AML-193 (cell line): ENCODE measurements around the gene CRYGN.

Experiments
- DNase-seq, 2 experiments: peaks; one replicate each; lab custom pipeline; 2025; lab: John Stamatoyannopoulos, UW

Gene CRYGN

GRCh38 chr7:151406886-151407583, 32.9 kb downstream of the CRYGN start:
- DNase-seq: no peak

GRCh38 chr7:151406051-151406875, 33.7 kb downstream of the CRYGN start:
- DNase-seq: no peak

- no peak for DNase-seq
Observed at GRCh38 chr7:151405588-151405987, 34.4 kb downstream of the CRYGN start.

- no peak for DNase-seq
Observed at GRCh38 chr7:151405056-151405455, 34.9 kb downstream of the CRYGN start.

- DNase-seq: no peak
Observed at GRCh38 chr7:151404216-151405011, 35.5 kb downstream of the CRYGN start.

DNA sequence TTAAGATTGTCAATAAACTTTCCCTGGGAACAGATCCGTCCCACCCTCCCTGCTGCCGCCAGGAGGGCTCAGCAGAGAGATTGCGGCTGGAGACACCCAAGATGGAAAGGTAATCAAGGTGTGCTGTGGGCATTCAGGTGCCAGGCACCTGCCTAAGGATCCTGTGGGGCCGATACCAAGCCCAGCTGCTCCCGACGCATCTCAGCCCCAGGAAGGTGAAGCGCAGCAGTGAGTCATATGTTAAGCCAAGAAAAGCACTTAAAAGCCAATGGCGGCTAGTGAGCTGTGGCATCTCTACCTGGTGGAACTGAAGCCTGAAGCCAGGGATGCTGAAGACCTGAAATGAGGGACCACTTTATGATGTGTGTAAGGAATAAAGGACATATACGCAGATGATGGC, 36.2 kb downstream of the CRYGN start:
- DNase-seq: no peak

DNA sequence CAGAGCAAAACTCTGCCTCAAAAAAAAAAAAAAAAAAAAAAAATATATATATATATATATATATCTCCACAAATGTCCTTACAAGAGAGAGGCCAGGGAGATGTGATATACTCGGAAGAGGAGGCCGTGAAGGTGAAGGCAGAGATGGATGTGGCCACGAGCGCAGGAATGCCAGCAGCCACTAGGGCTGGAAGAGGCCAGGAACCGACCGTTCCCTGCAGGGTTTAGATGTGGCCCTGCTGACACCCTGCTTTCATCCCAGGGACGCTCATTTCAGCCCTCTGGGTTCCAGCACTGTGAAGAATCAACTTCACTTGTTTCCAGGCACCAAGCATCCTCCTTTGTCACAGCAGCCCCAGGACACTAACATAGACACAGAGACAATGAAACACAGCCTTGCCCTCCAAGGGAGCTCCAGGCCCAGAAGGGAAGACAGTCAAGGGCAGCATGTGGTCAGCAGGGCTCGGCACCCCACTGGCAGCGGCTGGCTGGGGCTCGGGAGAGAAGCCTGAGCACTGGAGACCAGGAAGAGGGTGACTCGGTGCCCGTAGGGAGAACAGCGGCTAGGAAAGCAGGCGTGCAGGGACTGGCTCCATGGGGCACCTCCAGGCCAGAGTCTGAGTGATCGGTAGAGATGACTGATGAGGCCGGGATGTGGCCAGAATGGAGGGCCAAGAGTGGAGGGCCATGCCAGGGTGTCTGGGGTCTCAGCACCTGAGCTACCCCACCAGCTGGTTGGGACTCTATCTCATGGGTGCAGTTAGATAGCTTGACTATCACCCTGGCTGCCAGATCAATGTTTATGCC, 37.7 kb downstream of the CRYGN start:
- DNase-seq: no peak

DNA sequence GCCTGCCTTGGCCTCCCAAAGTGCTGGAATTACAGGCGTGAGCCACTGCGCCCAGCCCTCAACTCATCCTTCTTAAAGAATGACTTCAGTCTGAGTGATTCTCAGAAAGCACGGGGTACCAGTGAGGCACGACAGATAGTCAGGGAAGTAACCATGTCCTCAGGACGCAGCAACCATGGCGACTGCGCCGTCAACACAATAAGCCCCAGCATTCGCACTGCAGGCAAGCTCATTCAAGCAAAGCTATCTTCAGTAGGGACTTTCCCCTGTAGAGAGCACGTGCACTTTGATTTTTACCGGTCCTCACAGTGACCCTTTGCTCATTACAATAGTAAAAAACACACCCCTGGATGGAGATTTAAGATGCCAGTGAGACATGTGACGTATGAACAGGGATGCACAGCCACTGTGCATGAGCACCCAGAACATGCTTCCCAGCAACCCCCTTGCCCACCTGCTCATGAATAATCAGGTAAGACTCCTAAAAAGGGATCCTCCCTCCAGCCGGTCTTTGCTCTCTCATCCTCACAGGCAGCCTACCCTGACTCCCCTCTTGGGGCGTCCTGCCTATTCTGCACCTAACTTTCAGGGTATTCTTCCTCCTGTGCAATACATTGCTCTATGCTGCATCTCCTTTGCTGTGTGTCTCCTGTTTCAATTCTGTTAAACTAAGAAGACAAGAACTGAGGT, 39.2 kb downstream of the CRYGN start:
- DNase-seq: no peak

DNA sequence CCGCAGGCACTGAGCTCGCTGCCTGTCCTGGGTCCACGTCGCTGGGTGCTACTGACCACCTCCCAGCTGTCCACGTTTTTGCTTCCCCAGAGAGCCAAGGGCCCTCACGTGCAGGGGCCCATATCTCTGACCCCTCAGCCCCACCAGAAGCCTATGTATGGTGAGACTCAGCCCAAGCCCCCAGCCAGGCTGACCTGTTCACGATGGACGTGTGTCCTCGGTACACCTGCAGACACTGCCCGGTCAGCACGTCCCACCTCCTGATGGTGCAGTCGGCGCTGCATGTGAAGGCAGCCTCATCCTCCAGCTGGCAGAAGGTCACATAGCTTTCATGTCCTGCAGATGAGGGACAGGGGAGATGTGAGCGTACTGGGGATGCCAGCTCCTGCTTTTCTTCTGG, 40.0 kb downstream of the CRYGN start:
- DNase-seq: no peak

- no peak for DNase-seq
Observed at GRCh38 chr7:151399305-151399601, 40.7 kb downstream of the CRYGN start.

- DNase-seq: no peak
Observed at GRCh38 chr7:151398446-151399304, 41.3 kb downstream of the CRYGN start.

DNA sequence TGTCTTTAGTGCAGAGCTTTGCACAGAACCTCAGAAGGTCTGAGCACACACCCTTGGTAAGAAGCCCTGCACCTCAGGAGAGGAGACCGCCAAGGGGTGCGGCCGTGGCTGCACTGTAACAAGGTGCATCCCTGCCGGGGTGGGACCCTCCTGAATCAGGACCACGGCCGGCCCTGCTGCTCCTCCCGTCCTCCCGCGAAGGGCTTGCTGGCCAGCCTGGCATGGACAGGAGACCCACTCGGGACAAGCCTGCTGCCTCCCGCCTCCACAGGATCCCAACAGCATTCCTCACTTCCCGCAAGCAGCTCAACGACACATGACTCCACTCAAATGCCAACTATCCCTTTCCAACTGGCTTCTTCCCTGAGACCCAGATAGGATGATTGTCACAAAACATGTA, 42.9 kb downstream of the CRYGN start:
- no peak for DNase-seq

DNA sequence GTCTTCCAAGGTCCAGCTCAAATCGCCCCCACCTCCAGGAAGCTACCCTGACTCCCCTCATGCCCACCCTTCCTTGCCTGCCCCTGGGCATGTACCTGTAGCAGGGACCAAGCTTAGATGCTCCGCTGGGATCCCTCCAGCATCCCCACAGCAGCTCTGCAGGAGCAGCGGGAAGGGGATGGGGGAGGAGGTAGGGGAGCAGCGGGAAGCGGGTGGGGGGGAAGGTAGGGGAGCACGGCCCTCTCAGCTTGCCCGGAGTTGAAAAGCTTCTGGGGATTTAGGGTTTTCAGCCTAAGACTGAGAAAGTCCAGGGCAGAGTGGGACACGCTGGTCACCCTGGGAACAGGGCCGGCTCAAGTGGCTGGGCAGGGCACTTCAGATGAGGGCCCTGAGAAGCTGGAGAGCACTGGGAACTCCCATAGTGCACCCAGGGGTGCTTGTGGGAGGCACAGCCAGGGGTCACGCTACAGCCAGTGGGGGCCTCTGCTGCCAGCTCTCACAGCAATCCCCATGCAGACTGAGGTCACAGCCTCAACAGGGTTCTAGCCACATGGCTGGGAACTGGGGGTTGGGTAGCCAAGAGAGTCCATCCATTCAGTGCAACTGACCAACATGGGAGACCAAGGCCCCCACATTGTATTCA, 43.5 kb downstream of the CRYGN start:
- DNase-seq: no peak

- no peak for DNase-seq
Observed at GRCh38 chr7:151395036-151395367, 44.9 kb downstream of the CRYGN start.

GRCh38 chr7:151394076-151395035, 45.6 kb downstream of the CRYGN start:
- no peak for DNase-seq

DNA sequence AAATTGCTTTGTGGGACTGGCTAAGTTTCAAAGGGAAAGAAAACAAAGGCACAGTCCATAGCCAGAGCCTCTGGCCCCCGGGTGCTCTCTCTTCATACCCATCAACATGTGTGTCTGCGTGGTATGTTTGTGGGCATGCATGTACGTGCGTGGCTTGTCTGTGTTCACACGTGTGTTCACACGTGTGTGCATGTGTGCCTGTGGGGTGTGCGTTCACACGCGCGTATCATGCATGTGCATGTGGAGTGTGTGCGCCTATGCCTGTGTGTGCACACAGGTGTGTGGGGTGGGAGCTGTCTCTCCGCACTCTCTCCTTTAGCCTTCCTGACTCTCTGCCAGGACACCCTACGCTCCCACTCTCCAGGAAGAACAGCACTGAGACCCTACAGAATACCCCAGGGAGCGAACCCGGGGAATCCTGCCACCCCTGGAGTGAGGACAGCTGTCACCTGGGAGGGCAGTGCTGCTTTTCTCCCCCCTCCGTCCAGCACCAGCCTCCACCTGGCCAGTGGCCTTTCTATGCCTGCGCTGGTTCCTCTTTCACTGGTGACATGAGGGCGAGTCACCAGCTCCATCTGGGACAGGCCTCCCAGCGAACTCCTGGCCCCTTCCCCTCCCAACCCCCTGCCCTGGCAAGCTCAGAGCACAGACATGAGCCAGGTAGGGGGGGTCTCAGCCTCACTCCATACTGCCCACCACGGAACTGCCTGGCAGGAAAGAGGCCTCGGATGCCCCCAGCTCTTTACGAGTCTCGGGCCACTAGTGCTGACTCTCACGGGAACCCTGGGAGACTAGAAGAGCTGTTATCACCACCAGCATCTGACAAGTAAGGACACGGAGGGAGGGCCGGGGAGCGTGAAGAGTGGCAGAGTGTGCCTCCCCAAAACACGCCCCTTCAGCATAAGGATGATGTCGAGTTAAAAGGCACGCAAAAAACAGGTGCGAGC, 46.6 kb downstream of the CRYGN start:
- no peak for DNase-seq

- no peak for DNase-seq
Observed at GRCh38 chr7:151392426-151392825, 47.5 kb downstream of the CRYGN start.

DNA sequence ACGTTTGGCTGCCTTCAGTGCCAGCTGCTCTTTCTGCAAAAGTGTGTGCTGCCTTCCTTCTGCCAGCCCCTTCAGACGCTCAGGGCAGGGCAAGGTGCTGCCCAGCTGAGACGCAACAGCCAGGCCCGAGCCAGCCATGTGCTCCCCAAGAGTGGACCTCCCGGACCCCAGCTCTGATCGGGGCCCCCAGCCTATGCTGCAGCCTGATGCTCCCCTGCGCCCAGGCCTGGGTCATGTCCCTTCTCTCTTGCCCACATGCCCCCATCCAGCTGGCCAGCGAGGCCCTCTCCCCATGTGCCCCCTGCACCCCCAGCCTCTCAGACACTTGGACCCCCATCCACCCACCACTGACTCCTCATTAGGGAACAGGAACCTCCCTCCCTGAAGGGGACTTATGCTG, 47.9 kb downstream of the CRYGN start:
- no peak for DNase-seq
